GM19397 (cell line): Measurements from ENCODE around the gene LAMB4.
A peak's percentile ranks its signal among the peaks of the same experiment; 100 is the strongest.

Source experiments
- ATAC-seq: cut with Tn5 transposase; IDR thresholded peaks from one replicate; pipeline ENCODE4 v1.9.1; 2021; ENCODE audit warnings: mild to moderate bottlenecking, moderate library complexity; ENCODE audit not compliant: unreplicated experiment

LAMB4 gene

DNA sequence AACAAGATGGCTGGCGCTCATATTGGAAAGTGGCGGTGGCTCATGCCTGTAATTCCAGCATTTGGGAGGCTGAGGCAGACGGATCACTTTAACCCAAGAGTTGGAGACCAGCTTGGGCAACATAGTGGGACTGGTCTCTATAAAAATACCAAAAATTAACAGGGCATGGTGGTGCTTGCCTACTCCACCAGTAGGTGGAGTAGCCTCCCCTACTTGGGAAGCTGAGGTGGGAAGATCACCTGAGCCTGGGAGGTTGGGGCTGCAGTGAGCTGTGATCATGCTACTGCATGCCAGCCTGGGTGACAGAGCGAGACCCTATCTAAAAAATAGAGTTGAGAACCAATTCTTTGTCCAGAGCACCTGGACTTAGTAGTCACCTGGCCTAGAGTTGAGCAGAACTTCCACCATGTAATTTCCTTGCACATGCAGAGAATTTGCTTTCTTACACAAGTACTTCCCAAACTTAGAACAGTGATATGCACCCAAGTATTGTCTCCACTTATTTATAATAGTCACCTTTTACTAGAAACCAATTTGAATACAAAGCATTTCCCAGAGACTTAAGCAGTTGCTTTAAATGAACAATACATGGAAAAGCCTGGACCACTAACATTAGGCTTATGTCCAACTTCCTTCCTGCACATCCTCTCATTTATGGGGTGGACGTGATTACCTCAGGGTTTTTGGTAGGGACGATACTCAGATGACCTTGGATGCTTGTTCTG, 15.9 kb downstream of the LAMB4 start:
- ATAC-seq, result peak; percentile 86

DNA sequence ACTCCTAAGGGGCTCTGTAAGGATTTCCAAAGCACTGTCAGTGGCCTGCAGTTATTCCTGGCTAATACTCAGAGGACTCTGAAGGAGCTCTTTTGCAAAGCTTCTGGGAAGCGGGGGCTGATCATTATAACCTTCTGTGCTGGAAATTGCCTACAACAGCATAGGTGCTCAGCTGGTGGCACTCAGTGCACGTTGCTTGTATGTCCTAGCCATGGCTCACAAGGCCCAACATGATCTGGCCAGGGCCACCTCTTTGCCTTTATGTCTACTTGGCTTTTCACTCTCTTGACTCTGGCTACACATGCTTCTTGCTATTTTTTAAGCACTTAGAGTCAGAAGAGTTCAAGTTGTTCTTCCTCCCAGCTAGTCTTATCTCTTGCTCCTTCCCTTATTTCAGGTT, 17.5 kb downstream of the LAMB4 start:
- no peak for ATAC-seq

DNA sequence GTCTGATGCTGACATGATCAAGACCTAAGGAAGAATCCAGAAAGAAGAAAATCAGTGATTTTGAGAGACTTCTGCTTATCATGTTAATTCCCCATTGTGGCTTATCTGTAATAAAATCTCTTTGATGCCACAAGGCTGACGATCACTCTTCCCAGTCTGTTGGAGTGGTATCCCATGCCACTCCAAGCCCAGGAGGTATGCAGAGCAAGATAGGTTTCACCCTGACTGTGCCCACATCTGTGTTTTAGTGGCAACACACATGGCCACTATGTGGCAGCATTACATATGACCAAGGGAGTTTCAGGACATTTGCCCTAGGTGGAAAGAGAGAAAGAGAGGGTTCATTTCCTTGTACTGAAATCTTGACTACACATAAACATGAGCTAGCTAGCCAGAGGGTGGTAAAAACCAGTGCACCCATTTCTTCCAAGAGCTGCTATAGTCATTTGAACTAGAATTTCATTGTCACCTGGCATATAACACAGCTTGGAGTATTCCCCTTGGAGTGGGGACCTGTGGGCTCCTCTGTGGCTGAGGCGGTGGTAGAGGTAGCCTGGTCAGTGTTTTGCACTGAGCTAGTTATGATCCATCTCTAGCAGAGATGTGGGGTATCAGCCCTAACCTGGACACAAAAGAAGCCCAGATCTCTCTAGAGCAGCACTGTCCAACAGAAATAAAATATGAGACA, 20.8 kb downstream of the LAMB4 start:
- ATAC-seq, result peak; percentile 50

DNA sequence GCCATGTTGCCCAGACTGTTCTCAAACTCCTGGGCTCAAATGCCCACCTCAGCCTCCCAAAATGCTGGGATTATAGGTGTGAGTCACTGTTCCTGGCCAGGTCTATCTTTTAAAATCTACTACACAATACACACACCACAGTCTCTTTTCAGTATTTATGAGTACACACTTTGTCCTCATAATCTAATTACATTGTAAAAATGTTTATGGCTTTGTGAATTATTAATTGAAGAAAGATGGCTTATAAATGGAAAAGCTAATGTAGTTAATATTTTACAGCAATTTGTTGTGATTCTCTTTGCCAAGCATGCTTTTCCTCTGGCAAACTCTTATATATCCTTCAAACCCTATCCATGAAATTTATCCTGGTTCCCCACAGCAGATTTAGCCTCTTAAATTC, 22.0 kb downstream of the LAMB4 start:
- ATAC-seq, result no peak

DNA sequence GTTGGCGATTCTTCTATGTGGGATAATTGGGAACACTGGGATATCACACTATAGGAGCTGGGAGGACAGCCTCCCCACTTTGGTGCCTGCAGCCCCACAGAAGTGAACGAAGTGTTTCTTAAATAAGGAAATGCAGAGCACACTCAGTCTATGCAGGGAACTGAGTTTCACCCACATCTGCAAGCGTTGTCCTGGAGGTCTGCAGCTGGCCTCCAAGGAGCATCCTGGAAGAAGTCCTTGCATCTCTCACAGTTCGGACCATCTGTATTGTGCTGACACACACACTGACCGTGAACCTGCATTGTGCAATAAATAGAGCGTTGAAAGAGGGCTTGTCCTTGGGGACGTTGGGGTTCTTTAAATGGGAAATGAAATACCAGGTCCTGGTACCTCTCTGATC, 25.8 kb downstream of the LAMB4 start:
- ATAC-seq, result no peak

DNA sequence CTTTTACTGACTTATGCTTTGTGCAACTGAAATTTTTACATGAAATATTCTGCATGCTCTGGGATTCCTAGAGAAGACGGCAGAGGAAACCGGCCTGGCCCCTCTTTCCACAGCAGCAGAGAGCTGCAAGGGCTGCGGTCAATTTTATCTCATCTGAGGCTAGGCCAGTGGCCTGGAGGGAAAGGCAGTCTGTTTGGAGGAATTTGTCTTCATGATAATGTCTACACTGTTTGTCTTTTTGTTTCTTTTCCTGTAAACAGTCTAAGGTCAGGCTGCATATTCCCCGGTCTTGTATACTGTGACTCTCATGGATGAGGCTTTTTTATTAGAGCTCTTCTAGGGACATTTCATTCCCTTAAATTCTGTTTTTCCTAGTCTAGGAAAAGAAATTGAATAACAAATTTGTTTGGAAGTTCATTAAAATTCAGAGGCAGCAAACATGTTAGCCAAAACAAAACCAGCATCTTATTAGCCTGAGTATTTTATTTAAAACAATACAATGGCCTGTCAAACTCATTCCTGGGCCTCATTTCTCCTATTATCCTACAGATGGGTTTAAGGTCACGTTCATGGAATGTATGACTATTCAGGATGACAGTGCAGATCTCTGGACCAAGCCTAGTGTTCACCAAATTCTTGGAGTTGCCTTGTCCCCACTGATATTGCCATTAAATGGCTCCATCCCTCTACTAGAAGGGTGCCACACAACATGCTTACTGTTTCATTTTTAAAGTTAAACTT, 26.4 kb downstream of the LAMB4 start:
- ATAC-seq, result no peak

DNA sequence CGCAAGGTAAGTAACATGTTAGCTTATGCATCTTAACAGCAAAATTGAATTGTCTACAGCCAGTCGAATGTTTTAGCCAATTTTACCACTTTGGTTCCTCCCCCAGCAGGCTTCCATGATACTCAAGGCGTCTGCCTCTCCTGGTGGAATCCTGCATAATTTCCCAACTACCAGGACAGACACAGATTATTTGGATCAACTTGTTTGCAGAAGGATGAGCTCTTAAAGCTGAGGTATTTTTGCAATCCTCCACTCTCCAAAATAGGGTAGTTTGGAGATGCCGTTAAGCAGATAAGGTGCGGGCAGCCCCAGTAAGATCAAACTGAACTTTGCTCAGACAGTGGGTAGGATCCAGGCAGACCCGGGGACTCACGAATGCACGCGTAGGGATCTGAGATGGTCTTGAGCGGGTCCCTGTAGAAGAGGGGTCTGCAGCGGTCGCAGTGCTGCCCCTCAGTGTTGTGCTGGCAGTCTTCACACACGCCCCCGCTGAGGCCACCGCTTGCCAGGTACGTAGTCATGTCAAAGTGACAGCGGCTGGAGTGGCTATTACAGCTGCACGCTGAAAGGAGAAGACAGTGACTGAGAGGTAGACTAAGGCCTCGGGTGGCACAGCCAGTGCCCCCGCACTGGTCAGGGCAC, 27.4 kb downstream of the LAMB4 start:
- ATAC-seq, result no peak

DNA sequence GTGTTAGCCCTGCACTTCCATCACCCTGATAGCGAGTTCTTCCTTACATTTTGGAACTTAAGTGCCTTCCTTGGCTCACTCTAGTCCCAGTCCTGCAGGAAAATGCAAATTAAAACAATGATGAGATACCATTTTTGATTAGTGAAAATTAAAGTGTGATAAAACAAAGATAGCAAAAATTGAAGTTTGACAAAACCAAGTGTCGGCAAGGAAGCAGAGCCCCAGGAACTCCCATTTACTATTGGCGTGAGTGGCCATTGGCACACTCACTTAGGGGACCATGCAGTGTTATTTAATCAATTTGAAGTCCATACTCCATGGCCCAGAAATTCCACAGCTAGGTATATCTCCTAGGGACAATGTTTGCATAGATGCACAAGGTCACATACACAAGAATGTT, 28.4 kb downstream of the LAMB4 start:
- no peak for ATAC-seq

DNA sequence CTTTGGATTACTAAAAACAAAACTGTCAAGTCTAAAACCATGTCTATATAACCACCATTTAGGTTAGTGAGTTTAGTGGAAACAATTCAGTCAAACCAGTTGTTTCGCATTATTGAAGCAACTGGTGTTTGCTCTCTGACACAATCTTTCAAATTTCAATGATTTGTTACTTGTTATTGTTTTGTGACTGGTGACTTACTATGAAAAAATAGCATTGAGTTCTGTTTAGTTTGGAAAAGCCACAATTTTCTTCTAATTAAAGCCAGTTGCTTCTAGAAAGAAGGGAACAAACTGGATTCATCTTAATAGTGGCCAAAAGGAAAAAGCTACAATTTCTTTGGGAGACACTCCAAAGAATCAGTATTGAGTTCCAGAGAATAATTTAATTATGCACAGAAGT, 30.4 kb downstream of the LAMB4 start:
- no peak for ATAC-seq

DNA sequence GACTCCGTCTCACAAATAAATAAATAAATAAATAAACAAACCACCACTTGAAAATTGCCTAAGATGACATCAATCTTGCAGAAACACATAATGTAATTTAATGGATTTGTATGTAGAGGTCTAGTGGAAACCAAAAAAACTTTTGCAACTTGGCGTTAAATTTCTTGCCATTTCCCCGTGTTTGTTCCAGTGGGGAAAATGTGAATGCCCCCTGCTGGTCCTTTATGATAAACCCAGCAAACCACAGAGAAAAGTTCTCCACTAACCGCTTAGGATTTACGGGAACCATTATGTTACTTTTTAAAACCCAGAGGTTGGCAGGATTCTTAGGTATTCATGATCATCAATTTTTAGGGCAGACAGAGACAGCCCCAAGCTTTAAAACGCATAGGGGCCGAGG, 32.5 kb downstream of the LAMB4 start:
- ATAC-seq, result no peak

DNA sequence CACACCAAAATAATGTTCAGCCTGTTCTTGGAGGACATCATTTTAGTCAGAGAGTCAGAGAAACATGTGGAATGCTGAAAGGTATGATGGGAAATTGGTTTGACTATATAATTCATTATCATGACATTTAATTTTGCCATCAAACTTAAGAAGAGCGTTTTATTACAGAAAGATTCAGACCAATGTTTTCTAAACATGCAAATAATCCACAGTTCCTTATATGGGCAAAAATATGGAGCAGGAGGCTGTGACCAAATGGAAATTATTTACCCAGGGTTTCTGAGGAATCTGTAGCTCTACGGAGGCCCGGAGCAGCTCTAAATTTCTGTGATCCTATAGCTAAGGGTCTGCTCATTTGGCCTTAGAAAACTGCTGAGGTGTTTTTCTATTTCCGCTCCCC, 33.2 kb downstream of the LAMB4 start:
- no peak for ATAC-seq

DNA sequence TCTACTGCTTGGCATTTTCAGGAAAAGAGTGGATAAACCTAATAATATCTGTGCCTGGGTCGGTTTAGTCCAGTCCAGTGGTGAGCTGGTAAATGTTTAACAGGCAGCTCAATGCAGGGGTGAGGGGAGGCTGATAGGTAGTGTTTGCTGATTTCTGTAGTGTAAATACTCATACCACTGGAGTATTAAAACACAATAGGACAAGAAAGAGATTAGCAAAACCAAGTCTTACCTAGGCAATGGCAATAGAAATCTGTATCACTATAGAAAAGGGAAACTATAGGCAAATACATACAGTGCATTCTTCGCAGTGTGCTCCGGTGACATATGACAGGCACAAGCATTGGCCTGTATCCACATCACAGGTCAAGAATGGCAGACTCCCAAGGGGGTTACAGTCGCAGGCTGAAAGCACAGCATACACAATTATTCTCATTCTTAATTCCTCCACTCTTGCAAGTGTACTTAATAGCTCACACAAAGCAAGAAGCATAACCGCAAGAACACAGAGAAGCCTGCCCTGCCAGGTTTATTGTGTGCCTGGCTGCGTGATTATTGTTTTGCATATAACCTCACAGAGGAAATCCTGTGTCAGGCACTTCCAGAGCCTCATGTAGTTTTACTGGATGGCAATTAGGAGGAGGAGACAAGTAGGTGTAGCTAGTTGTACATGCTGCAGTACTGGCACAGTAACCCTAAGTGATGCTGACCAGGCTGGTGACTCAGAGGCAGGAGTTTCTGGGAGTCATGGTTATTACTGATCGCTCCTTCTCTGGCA, 35.0 kb downstream of the LAMB4 start:
- ATAC-seq, result peak; percentile 76

DNA sequence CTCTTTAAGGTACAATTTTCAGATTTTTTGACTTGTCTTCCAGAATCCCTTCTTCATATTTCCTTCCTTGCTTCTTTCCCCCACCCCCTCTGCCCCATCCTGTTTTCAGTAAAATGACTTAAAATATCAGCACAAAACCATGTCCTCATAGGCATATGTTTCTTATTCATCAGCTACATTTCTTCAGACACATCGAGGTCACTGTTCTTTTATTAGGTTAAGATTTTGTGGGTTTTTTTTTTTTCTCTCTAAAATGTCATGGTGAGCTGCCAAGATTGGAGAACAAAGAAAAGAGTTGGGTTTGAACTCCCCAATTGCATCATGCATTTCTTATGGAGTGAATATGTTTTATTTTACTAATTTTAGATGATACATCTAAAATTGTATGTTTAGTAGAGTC, 35.8 kb downstream of the LAMB4 start:
- ATAC-seq, result no peak

DNA sequence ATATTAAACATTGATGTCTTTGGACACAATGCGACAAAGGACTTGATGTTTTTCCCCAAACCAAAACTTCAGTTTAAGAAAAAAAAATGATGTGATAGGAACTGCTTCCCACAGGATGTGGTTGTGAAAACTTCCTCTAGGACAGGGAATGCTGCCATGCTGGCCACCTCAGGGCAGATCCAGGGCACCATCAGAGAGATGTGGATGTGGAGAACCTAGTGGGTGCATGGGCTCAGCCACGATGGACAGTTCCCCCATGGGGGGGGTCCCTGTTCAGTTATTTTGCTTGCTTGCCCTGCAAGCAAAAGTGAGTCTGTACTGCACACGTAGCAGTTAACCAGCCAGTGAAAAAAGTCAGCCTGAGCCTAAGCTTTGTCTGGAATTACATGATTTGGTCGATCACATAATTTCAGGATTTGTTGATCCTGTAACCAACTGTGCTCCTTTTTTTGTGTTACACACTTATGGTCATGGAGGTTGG, 36.3 kb downstream of the LAMB4 start:
- ATAC-seq, result no peak

DNA sequence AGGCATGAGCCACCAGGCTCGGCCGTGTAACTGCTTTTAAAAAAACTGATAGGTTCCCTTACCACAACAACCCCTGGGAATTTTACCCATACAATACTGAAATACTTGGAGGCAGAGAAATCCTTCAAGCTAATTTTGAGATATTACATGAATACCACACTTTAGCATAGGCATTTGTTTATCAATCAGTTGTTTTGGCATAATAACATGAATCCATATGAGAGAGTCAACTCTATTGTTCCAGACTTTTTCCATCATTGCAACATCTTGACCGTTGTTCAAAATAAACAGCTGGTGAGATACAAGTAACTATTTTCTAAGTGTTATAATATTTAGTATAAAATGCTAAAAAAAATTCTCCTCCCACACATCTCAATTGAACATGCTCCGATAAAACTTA, 36.8 kb downstream of the LAMB4 start:
- ATAC-seq, result no peak

DNA sequence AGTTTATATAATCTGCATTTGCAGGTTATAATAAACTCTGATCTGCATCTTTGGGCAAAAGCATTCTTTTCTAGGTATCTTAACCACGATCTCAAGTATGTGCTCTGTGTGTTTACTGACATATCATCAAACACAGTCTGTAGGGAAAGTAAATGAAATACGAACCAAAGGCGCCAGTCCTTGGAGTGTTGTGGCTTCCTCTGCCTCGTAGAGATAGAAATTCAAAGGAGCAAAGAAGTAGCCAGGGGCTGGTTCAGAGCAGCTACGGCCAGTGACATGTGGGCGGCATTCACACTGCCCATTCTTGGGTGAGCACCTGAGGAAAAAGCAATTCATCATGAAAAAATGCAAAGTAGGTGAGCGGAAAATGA, 38.7 kb downstream of the LAMB4 start:
- ATAC-seq, result no peak

DNA sequence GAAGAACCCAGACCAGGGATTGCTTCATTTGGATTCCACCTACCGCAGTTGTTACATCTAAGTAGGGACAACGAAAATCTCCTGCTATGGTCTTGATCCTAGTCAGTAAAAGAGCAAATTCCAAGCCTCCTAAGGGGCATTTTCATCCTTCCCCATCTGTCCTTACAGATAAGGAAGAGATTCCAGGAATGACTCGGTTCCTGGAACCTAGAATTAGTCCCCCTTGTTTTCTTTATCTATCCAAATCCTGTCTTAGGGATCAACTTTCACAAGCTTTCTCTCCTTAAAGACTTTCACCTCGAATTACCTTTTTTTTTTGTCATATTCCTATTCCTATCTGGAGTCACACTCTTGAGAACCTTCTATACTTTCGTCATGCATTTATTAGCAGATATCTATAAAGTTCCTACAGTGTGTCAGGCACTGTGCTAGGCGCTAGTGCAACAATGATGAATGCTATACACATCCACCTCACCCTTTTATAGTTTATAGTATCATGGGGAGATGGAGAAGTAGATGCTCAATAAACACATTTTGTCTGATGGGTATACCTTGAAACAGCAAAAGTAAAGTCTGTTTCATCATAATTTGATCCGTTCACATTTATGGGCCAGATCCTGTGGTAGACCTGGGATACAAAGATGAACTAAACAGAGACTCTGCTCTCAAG, 39.2 kb downstream of the LAMB4 start:
- no peak for ATAC-seq

DNA sequence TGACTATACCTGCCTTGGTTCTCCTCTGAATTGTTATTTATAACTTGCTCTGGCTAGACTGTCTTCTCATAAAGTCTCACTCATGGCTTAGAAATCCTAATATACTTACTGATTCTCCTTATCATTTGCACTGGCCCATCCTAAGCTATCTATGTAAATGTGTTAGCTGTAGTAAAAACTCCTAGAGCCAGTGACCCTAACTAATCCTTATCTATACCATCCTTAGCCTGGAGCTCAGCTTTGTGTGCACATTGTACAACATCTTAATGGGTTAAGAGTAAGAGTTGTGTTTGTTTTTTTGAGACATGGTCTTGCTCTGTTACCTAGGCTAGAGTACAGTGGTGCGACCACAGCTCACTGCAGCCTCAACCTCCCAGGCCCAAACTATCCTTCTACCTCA, 40.8 kb downstream of the LAMB4 start:
- no peak for ATAC-seq

DNA sequence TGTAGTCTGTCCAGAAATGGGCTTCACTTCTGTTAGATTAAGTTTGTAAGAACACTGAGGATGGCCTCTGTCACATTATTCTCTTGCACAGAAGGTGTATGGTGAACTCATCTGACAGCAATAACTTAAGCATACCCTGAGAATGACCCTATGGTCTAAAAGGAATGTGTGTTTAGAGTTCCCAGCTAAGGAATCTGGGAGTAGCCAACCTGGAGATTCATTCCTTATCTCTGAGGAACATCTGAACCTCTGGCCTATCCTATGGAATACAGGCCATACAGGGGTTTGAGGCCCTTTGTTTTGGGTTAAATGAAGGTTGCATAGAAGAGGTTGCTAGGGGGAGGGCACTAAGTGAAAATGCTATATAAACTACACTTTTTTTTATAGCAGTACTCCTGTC, 41.4 kb downstream of the LAMB4 start:
- ATAC-seq, result no peak

DNA sequence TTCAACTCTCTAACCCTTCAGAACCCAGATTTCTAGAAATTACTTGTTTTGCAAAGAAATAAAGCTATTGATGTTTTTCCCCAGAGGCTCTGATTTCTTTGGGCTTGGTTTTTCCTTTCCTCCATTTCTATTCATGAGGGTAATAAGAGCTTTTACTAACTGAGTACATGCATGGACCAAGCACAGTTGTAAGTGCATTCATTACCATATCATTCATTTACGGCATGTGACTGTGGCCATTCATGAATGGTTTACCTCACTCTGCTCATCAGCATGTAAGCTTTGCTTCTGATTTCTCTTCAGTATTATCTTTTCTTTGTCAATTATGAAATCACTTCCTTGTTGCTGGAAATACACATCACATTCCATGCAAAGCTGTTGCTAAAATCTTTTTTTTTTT, 42.4 kb downstream of the LAMB4 start:
- no peak for ATAC-seq
